ENCODE measurements around the gene ZNF532.
A peak's percentile ranks its signal among the peaks of the same experiment; 100 is the strongest.

The ZNF532 gene

GRCh38 chr18:58867281-58867961 is 2.7 kb downstream of the ZNF532 start:
- DNase-seq (ENCODE audit: low spot score), result no peak

GRCh38 chr18:58868440-58868839 is 3.8 kb downstream of the ZNF532 start:
- no peak for DNase-seq (ENCODE audit: low spot score)

- DNase-seq (ENCODE audit: low spot score), result no peak
Observed at GRCh38 chr18:58870130-58870529, 5.5 kb downstream of the ZNF532 start.

- DNase-seq (ENCODE audit: low spot score), result no peak
Observed at GRCh38 chr18:58870621-58871020, 5.9 kb downstream of the ZNF532 start.

- no peak for DNase-seq (ENCODE audit: low spot score)
Observed at GRCh38 chr18:58871514-58872420, 7.1 kb downstream of the ZNF532 start.

- no peak for DNase-seq (ENCODE audit: low spot score)
Observed at GRCh38 chr18:58878640-58879039, 14.0 kb downstream of the ZNF532 start.

- no peak for DNase-seq (ENCODE audit: low spot score)
Observed at GRCh38 chr18:58881477-58881876, 16.8 kb downstream of the ZNF532 start.

- no peak for DNase-seq (ENCODE audit: low spot score)
Observed at GRCh38 chr18:58882044-58882443, 17.4 kb downstream of the ZNF532 start.

- DNase-seq (ENCODE audit: low spot score), result no peak
Observed at GRCh38 chr18:58882686-58883085, 18.0 kb downstream of the ZNF532 start.

GRCh38 chr18:58884680-58885079 is 20.0 kb downstream of the ZNF532 start:
- DNase-seq (ENCODE audit: low spot score), result no peak

- no peak for DNase-seq (ENCODE audit: low spot score)
Observed at GRCh38 chr18:58886431-58886830, 21.8 kb downstream of the ZNF532 start.

- no peak for DNase-seq (ENCODE audit: low spot score)
Observed at GRCh38 chr18:58886864-58887612, 22.4 kb downstream of the ZNF532 start.

GRCh38 chr18:58887613-58887963 is 22.9 kb downstream of the ZNF532 start:
- DNase-seq (ENCODE audit: low spot score), result peak; percentile 84

- no peak for DNase-seq (ENCODE audit: low spot score)
Observed at GRCh38 chr18:58891776-58892175, 27.1 kb downstream of the ZNF532 start.

GRCh38 chr18:58892488-58892887 is 27.8 kb downstream of the ZNF532 start:
- no peak for DNase-seq (ENCODE audit: low spot score)

- DNase-seq (ENCODE audit: low spot score), result peak; percentile 25
Observed at GRCh38 chr18:58893388-58894099, 28.9 kb downstream of the ZNF532 start.

- no peak for DNase-seq (ENCODE audit: low spot score)
Observed at GRCh38 chr18:58894930-58895329, 30.3 kb downstream of the ZNF532 start.

GRCh38 chr18:58895385-58895784 is 30.7 kb downstream of the ZNF532 start:
- no peak for DNase-seq (ENCODE audit: low spot score)

- DNase-seq (ENCODE audit: low spot score), result no peak
Observed at GRCh38 chr18:58896268-58896667, 31.6 kb downstream of the ZNF532 start.

- DNase-seq (ENCODE audit: low spot score), result no peak
Observed at GRCh38 chr18:58896734-58897508, 32.2 kb downstream of the ZNF532 start.

Data from kidney capillary endothelial cell (primary cell).